Mesenchymal stem cell (in vitro differentiated cells and primary cell): ENCODE data around the gene FERMT3.
A peak's percentile ranks its signal among the peaks of the same experiment; 100 is the strongest.

Source experiments
- DNase-seq: peaks from one replicate; pipeline ENCODE4 v3.0.0-alpha.2; 2013
- H2AFZ ChIP-seq: one replicate; pipeline ENCODE4 v1.6.1; 2013; ENCODE audit warnings: low read depth, mild to moderate bottlenecking, control low read depth, inconsistent platforms, low read length, moderate library complexity
- H2AK5ac ChIP-seq: 2 replicates; pipeline ENCODE4 v1.6.1; 2013; ENCODE audit warnings: low read length, moderate library complexity, mild to moderate bottlenecking, inconsistent platforms; ENCODE audit not compliant: severe bottlenecking
- H2BK120ac ChIP-seq: one replicate; pipeline ENCODE4 v1.6.1; 2013; ENCODE audit warnings: low read depth, mild to moderate bottlenecking, inconsistent platforms, low read length, moderate library complexity
- H2BK12ac ChIP-seq, 2 experiments: one replicate each; pipeline ENCODE4 v1.6.1; 2013; ENCODE audit warnings: inconsistent platforms in 2 of 2, low read length in 2 of 2, mild to moderate bottlenecking in 2 of 2, moderate library complexity in 2 of 2, control low read depth in 1 of 2
- H2BK15ac ChIP-seq: one replicate; pipeline ENCODE4 v1.6.1; 2013; ENCODE audit warnings: mild to moderate bottlenecking, low read depth, inconsistent platforms; ENCODE audit not compliant: poor library complexity, severe bottlenecking
- H2BK5ac ChIP-seq: 2 replicates; pipeline ENCODE4 v1.6.1; 2013; ENCODE audit warnings: low read depth, mild to moderate bottlenecking, low read length, control low read depth, inconsistent platforms; ENCODE audit not compliant: poor library complexity, severe bottlenecking
- H3K14ac ChIP-seq, 2 experiments: one replicate each; pipeline ENCODE4 v1.6.1; 2013; ENCODE audit warnings: inconsistent platforms in 2 of 2, low read length in 2 of 2, control low read depth in 1 of 2, mild to moderate bottlenecking in 1 of 2, moderate library complexity in 1 of 2
- H3K18ac ChIP-seq, 2 experiments: one replicate each; pipeline ENCODE4 v1.6.1; 2013; ENCODE audit warnings: inconsistent platforms in 2 of 2, low read length in 2 of 2, control low read depth in 1 of 2, low read depth in 1 of 2, mild to moderate bottlenecking in 1 of 2
- H3K23ac ChIP-seq, 2 experiments: one replicate each; pipeline ENCODE4 v1.6.1; 2013; ENCODE audit warnings: inconsistent platforms in 2 of 2, low read length in 2 of 2, mild to moderate bottlenecking in 2 of 2, moderate library complexity in 2 of 2, control low read depth in 1 of 2
- H3K27ac ChIP-seq: 2 replicates; pipeline ENCODE4 v1.5.1; 2013; ENCODE audit warnings: mild to moderate bottlenecking, moderate library complexity, low read length, control low read depth, inconsistent platforms; ENCODE audit not compliant: poor library complexity, severe bottlenecking
- H3K27me3 ChIP-seq, 2 experiments: 2 replicates each; pipeline versions ENCODE4 v1.6.1 to v1.7.0; 2013; ENCODE audit warnings: low read length in 2 of 2, mild to moderate bottlenecking in 2 of 2, moderate library complexity in 2 of 2, control low read depth in 1 of 2, inconsistent platforms in 1 of 2; ENCODE audit not compliant: control insufficient read depth in 1 of 2, insufficient read depth in 1 of 2
- H3K36me3 ChIP-seq, 2 experiments: 2 replicates each; pipeline versions ENCODE4 v1.6.1 to v1.7.0; 2013; ENCODE audit warnings: low read length in 2 of 2, control low read depth in 1 of 2, inconsistent platforms in 1 of 2, low read depth in 1 of 2, mild to moderate bottlenecking in 1 of 2; ENCODE audit not compliant: insufficient read depth in 2 of 2, control insufficient read depth in 1 of 2
- H3K4ac ChIP-seq, 2 experiments: one replicate each; pipeline ENCODE4 v1.6.1; 2013; ENCODE audit warnings: inconsistent platforms in 2 of 2, low read length in 2 of 2, mild to moderate bottlenecking in 2 of 2, moderate library complexity in 2 of 2, control low read depth in 1 of 2, low read depth in 1 of 2
- H3K4me1 ChIP-seq: 2 replicates; pipeline ENCODE4 v1.6.1; 2013; ENCODE audit warnings: low read depth, low read length, control low read depth; ENCODE audit not compliant: control insufficient read depth, insufficient read depth
- H3K4me2 ChIP-seq: 2 replicates; pipeline ENCODE4 v1.6.1; 2013; ENCODE audit warnings: low read length, mild to moderate bottlenecking, inconsistent platforms; ENCODE audit not compliant: poor library complexity, severe bottlenecking
- H3K4me3 ChIP-seq, 2 experiments: 2 replicates each; pipeline versions ENCODE4 v1.5.1 to v1.7.0; 2013; ENCODE audit warnings: low read length in 2 of 2, mild to moderate bottlenecking in 2 of 2, control low read depth in 1 of 2, low read depth in 1 of 2; ENCODE audit not compliant: insufficient read depth in 1 of 2
- H3K79me1 ChIP-seq: replicated peaks from 2 replicates; pipeline ENCODE4 v1.6.1; 2013; ENCODE audit warnings: mild to moderate bottlenecking, control low read depth, low read length, inconsistent platforms; ENCODE audit not compliant: poor library complexity, severe bottlenecking
- H3K9ac ChIP-seq: 2 replicates; pipeline ENCODE4 v1.7.0; 2013; ENCODE audit warnings: mild to moderate bottlenecking, low read length, moderate library complexity
- H3K9me3 ChIP-seq: 2 replicates; pipeline ENCODE4 v1.7.0; 2013; ENCODE audit warnings: mild to moderate bottlenecking, low read length; ENCODE audit not compliant: control insufficient read depth
- H4K8ac ChIP-seq: one replicate; pipeline ENCODE4 v1.6.1; 2013; ENCODE audit warnings: inconsistent platforms, mild to moderate bottlenecking, low read length, moderate library complexity
- H4K91ac ChIP-seq: one replicate; pipeline ENCODE4 v1.6.1; 2013; ENCODE audit warnings: mild to moderate bottlenecking, low read length, inconsistent platforms
- WGBS: methylation state at CpG from one replicate; pipeline ENCODE4 v1.1.7; 2013; ENCODE audit warnings: mixed read lengths; 5-methylcytosine and 5-hydroxymethylcytosine counted together

The FERMT3 gene

DNA sequence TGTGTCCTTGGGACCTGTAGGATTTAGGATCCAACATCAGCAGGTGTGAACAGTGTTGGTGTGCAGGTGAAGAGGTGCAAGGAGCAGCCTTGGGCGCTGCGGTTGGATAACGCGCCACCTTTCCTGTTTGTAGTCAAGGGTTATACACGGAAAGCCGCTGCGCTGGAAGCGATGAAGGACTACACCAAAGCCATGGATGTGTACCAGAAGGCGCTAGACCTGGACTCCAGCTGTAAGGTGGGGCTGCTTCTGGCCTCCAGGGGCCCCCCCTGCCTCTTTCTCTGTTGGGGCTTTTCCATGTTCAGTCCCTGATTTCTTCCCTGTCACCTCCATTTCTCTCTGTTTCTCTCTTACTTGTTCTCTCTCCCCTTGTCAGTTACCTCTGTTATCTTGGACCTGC lies 3.5 kb upstream of the FERMT3 start:
- 96% methylated on average over 9 of the region's 9 CpGs for whole genome bisulfite sequencing
- no peak overlapping the region for H3K14ac ChIP-seq

DNA sequence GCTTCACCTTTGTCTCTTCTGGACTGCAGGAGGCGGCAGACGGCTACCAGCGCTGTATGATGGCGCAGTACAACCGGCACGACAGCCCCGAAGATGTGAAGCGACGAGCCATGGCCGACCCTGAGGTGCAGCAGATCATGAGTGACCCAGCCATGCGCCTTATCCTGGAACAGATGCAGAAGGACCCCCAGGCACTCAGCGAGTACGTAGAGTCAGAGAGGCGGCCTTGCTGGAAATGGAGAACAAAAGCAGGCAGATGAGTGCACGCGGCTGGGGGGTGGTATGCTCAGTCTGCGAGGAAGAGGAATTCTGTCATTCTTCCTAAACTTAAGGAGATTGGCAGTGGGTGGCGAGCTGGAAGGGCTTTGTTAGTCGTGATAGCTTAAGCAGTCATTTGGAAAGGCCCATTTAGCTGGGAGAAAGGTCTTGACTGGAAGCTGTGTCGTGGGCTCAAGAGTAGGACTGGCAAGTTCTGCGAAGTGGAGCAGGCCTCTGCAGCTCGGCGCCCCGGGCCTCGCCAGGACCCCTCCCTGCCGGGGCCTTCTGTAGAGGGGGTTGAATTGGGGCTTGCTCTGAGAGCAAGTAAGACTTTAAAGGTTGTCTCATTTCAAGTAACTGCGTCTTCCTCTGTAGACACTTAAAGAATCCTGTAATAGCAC lies 3.0 kb upstream of the FERMT3 start:
- Histone ChIP-seq H3K27ac (no peak overlapping the region), H3K4me1 (peaks cover 29% of the 10 kb centered on the region), H3K9me3 (no peaks in the 10 kb centered on the region), H3K14ac (no peak overlapping the region), H3K79me1 (peaks cover 14% of the 10 kb centered on the region), H3K4me3 (no peak overlapping the region), H4K91ac (no peak overlapping the region), H3K4ac (no peak overlapping the region), H2BK12ac (no peak overlapping the region), H2AK5ac (no peak overlapping the region), H4K8ac (no peak overlapping the region), H3K9ac (no peak overlapping the region), H2BK15ac (no peak overlapping the region), H2BK120ac (no peak overlapping the region), H3K23ac (no peak overlapping the region), H3K18ac (no peak overlapping the region), H3K36me3 (peaks cover 67 to 71% of the 10 kb centered on the region in 2 experiments), H3K27me3 (no peaks in the 10 kb centered on the region), H2BK5ac (no peak overlapping the region), H2AFZ (no peak overlapping the region), H3K4me2 (no peak overlapping the region)
- WGBS, result 97% methylated on average over 21 of the region's 27 CpGs
- DNase-seq, result no peak

More for the DNA sequence above, 3.5 kb upstream of the FERMT3 start:
- H2AFZ ChIP-seq, result no peak overlapping the region
- H4K8ac ChIP-seq, result no peak overlapping the region
- no peaks in the 10 kb centered on the region for H3K9me3 ChIP-seq
- H3K4me2 ChIP-seq, result no peak overlapping the region
- H3K9ac ChIP-seq, result no peak overlapping the region
- no peak overlapping the region for H2BK120ac ChIP-seq
- no peak overlapping the region for H3K27ac ChIP-seq
- H3K18ac ChIP-seq, result no peak overlapping the region
- no peak for DNase-seq
- H3K36me3 ChIP-seq, result peaks cover 73% of the 10 kb centered on the region in 2 experiments
- no peak overlapping the region for H2BK12ac ChIP-seq
- no peaks in the 10 kb centered on the region for H3K27me3 ChIP-seq
- no peak overlapping the region for H3K4me3 ChIP-seq
- no peak overlapping the region for H2AK5ac ChIP-seq
- H3K79me1 ChIP-seq, result peaks cover 19% of the 10 kb centered on the region
- H4K91ac ChIP-seq, result no peak overlapping the region
- H2BK5ac ChIP-seq, result no peak overlapping the region
- no peak overlapping the region for H3K4ac ChIP-seq
- peaks cover 24% of the 10 kb centered on the region for H3K4me1 ChIP-seq
- no peak overlapping the region for H2BK15ac ChIP-seq
- no peak overlapping the region for H3K23ac ChIP-seq

DNA sequence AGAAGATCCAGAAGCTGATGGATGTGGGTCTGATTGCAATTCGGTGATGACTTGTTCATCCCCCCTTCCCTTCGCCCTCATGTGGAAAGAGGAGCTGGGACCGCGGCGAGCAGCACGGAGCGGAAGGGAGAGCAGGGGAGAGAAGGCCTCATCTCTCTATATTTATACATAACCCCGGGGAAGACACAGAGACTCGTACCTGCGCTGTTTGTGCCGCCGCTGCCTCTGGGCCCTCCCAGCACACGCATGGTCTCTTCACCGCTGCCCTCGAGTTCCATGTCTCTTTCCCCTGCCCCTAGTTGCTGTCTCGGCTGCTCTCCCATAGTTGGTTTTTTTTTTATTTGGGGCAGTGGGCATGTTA lies 2.5 kb upstream of the FERMT3 start:
- Histone ChIP-seq H3K18ac (no peak overlapping the region), H3K79me1 (peaks cover 14% of the 10 kb centered on the region), H3K23ac (no peak overlapping the region)

GRCh38 chr11:64204464-64204989 lies 2.0 kb upstream of the FERMT3 start:
- 67% methylated on average over 6 of the region's 7 CpGs for WGBS
- peak overlapping the region; percentile 23 for H2BK120ac ChIP-seq
- H2BK12ac ChIP-seq, result no peak overlapping the region
- no peaks in the 10 kb centered on the region for H3K9me3 ChIP-seq
- H3K4me3 ChIP-seq, result no peak overlapping the region
- H3K4ac ChIP-seq, result no peak overlapping the region
- DNase-seq, result peak; percentile 92
- no peak overlapping the region for H4K8ac ChIP-seq
- H3K18ac ChIP-seq, result no peak overlapping the region
- no peak overlapping the region for H3K27ac ChIP-seq
- no peak overlapping the region for H3K9ac ChIP-seq
- H2BK5ac ChIP-seq, result no peak overlapping the region
- H3K36me3 ChIP-seq, result peaks cover 64 to 70% of the 10 kb centered on the region in 2 experiments
- H3K4me1 ChIP-seq, result peaks cover 31% of the 10 kb centered on the region
- H3K4me2 ChIP-seq, result no peak overlapping the region
- no peak overlapping the region for H3K14ac ChIP-seq
- no peak overlapping the region for H2BK15ac ChIP-seq
- H2AK5ac ChIP-seq, result no peak overlapping the region
- no peak overlapping the region for H2AFZ ChIP-seq
- no peaks in the 10 kb centered on the region for H3K27me3 ChIP-seq
- no peak overlapping the region for H4K91ac ChIP-seq
- H3K23ac ChIP-seq, result no peak overlapping the region
- peaks cover 14% of the 10 kb centered on the region for H3K79me1 ChIP-seq

More for the DNA sequence above, 2.5 kb upstream of the FERMT3 start:
- H4K8ac ChIP-seq, result no peak overlapping the region
- no peak overlapping the region for H3K4me2 ChIP-seq
- H3K9ac ChIP-seq, result no peak overlapping the region
- peak overlapping the region; percentile 23 for H2BK120ac ChIP-seq
- peaks cover 31% of the 10 kb centered on the region for H3K4me1 ChIP-seq
- H2BK5ac ChIP-seq, result no peak overlapping the region
- 96% methylated on average over 16 of the region's 16 CpGs for WGBS
- no peak overlapping the region for H3K27ac ChIP-seq
- no peaks in the 10 kb centered on the region for H3K9me3 ChIP-seq
- no peak overlapping the region for H3K14ac ChIP-seq
- H4K91ac ChIP-seq, result no peak overlapping the region
- peaks cover 64 to 73% of the 10 kb centered on the region in 2 experiments for H3K36me3 ChIP-seq
- H2AK5ac ChIP-seq, result no peak overlapping the region
- H2AFZ ChIP-seq, result no peak overlapping the region
- no peak overlapping the region for H2BK12ac ChIP-seq
- H3K27me3 ChIP-seq, result no peaks in the 10 kb centered on the region
- no peak overlapping the region for H3K4me3 ChIP-seq
- H3K4ac ChIP-seq, result no peak overlapping the region
- no peak overlapping the region for H2BK15ac ChIP-seq
- no peak for DNase-seq
